ENCODE results near the gene CDK5R2. TPM values are rescaled to one million over a fixed set of nuclear protein-coding genes. Genes with fewer than 3 reads are reported as not detected.
A peak's percentile ranks its signal among the peaks of the same experiment; 100 is the strongest.

CDK5R2 gene
- total RNA-seq, 6 experiments from 2014 or later, result not detected

DNA sequence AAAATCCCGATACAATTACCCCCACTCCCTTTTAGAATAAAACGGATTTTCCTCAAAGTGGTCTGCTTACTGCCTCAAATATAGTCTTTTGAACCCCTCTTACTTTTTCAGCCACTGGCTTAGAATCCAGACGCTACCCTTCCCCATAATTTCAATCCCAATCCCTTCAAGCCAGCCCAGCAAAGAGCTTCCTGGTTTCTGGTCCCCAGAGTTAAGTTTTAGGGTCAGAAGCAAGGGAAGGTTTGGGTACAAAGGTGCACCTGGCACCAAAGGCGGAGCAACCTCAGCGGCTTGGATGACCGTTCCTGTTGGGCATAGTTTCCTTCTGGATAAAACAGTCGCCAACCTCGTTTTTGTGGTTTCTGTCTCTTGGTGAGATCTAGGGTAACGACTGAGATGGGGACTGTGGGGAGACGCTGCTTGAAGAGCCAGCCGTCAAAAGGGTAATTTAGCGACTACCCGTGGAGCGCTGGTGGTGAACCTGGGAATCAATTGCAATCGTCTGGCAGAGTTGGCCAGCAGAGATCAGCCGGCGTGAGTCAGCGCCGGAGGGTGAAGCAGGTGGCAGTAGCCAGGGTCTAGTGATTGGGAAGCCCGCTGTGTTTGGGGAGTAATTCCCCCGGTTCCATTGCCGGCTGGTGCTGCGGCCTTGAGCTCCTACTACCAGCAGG, 23.9 kb downstream of the CDK5R2 start:
- peaks cover 14 to 35% of the 10 kb centered on the region in 2 donors for H3K27me3 ChIP-seq
- ATAC-seq (peak in 1 of 4 donors; percentile 31), DNase-seq (no peak)
- 10% methylated on average over 9 of the region's 23 CpGs for WGBS (ENCODE audit: insufficient coverage, low coverage, low lambda C conversion rate, missing lambda C conversion rate)
- no peaks in the 10 kb centered on the region for H3K9me3 ChIP-seq
- no peak for TF ChIP-seq POLR2A (IDR thresholded peaks at IDR 0.05)
- TF ChIP-seq, protein P1, sequence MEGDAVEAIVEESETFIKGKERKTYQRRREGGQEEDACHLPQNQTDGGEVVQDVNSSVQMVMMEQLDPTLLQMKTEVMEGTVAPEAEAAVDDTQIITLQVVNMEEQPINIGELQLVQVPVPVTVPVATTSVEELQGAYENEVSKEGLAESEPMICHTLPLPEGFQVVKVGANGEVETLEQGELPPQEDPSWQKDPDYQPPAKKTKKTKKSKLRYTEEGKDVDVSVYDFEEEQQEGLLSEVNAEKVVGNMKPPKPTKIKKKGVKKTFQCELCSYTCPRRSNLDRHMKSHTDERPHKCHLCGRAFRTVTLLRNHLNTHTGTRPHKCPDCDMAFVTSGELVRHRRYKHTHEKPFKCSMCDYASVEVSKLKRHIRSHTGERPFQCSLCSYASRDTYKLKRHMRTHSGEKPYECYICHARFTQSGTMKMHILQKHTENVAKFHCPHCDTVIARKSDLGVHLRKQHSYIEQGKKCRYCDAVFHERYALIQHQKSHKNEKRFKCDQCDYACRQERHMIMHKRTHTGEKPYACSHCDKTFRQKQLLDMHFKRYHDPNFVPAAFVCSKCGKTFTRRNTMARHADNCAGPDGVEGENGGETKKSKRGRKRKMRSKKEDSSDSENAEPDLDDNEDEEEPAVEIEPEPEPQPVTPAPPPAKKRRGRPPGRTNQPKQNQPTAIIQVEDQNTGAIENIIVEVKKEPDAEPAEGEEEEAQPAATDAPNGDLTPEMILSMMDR (IDR thresholded peaks at IDR 0.05), result no peak
- no peak overlapping the region for H3K4me3 ChIP-seq
- H3K27ac ChIP-seq, result no peak overlapping the region
- H3K36me3 ChIP-seq, result no peaks in the 10 kb centered on the region
- H3K4me1 ChIP-seq, result peaks cover 0 to 20% (median 3%) of the 10 kb centered on the region in 4 donors
- intact Hi-C loops (cut with DNase I), result no loop called here

DNA sequence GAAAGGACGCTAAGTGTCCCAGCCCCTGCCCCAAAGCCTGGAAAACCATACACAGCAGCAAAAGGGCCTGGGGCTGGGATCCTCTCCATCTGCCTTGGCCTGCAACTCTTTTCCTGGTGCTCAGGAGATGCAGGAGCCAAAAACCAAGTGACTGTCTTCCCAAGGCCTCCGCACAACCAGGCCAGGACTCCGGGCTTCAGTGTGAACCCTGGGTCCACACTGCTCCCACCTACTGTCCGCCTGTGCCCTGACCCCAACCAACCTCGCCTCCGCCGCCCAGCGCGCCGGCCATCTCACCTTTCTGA, 24.4 kb downstream of the CDK5R2 start:
- ATAC-seq, result no peak
- H3K36me3 ChIP-seq, result no peaks in the 10 kb centered on the region
- TF ChIP-seq, protein P1 (IDR thresholded peaks at IDR 0.05), result no peak
- no peak for TF ChIP-seq POLR2A (IDR thresholded peaks at IDR 0.05)
- H3K27me3 ChIP-seq, result peaks cover 14 to 35% of the 10 kb centered on the region in 2 donors
- intact Hi-C loops (cut with DNase I), result no loop called here
- no peak for DNase-seq
- no peaks in the 10 kb centered on the region for H3K9me3 ChIP-seq
- H3K4me3 ChIP-seq, result no peak overlapping the region
- peaks cover 0 to 20% (median 3%) of the 10 kb centered on the region in 4 donors for H3K4me1 ChIP-seq
- 8% methylated on average over 8 of the region's 10 CpGs for WGBS (ENCODE audit: insufficient coverage, low coverage, low lambda C conversion rate, missing lambda C conversion rate)
- H3K27ac ChIP-seq, result no peak overlapping the region

DNA sequence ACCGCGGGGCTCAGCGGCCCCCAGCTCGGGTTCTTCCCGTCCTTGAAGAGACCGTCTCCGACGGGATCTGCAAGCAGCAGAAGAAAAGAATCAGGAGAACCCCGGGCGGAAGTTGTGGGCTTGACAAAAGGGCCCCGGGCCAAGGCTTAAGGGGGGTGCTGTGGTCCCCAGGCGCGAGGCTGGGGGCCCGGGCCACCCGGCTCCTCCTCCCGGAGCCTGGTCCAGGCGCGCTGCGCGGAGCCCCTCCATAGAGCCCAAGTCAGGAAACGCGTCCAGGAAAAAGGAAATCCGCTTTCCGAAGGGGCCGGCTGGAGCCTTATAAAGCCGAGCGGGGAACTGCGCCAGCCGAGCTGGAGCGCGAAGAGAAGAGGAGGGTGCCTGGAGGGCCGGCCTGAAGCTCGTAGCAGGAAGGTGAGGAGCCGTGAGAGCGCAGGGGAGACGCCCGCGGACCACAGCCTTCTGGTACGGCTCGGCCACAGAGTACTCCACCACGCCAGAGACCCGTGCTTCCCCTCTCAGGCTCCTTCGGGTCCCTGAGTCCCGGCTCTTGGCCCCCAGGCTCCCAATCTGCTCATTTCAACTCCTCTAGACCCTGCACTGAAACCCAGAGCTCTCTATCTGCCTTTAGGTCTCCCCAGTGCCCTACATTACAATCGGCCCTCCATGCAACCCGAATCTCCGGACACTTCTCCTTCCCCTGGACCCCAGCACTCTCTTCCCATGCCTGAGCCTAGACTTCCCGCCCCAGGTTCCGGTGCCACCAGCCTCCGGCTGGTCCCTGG, 25.0 kb downstream of the CDK5R2 start:
- WGBS (ENCODE audit: insufficient coverage, low coverage, low lambda C conversion rate, missing lambda C conversion rate), result 1% methylated on average over 15 of the region's 50 CpGs
- H3K27me3 ChIP-seq, result peaks cover 14 to 35% of the 10 kb centered on the region in 2 donors
- DNase-seq (peak in 1 of 3 donors; percentile 61), ATAC-seq (peak; percentile 32 to 56 (median 50))
- no peaks in the 10 kb centered on the region for H3K36me3 ChIP-seq
- no peaks in the 10 kb centered on the region for H3K9me3 ChIP-seq
- TF ChIP-seq, protein P1 (IDR thresholded peaks at IDR 0.05), result no peak
- TF ChIP-seq POLR2A (IDR thresholded peaks at IDR 0.05), result no peak
- intact Hi-C loops (cut with DNase I), result no loop called here
- H3K4me3 ChIP-seq, result no peak overlapping the region
- peaks cover 0 to 20% (median 3%) of the 10 kb centered on the region in 4 donors for H3K4me1 ChIP-seq
- H3K27ac ChIP-seq, result no peak overlapping the region

DNA sequence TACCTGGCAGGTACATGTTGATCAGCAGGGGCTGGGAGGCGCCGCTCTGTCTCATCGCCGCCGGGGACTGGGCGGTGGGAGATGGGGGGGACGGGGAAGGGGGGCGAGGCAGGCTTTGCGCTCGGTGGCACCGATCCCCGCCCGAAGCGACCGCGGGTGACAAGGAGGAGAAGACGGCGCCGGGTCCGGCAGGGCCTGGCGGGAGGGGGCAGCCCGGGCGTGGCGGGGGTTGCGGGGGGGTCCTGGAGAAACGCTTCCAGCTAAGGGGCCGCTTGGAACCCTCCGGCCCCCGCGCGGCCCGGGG, 25.5 kb downstream of the CDK5R2 start, which contains the start of gene FEV:
TSS of gene FEV (minus strand) at position 164 of the 304 bp plus-strand sequence. CDS start at position 55, 109 bp downstream.
- H3K27ac ChIP-seq, result no peak within 1 kb of the TSS
- TF ChIP-seq, protein P1 (IDR thresholded peaks at IDR 0.05), result no peak
- no peak for TF ChIP-seq POLR2A (IDR thresholded peaks at IDR 0.05)
- H3K4me3 ChIP-seq, result no peak within 1 kb of the TSS
- no peaks in the 10 kb centered on the region for H3K9me3 ChIP-seq
- H3K36me3 ChIP-seq, result no peaks in the 10 kb centered on the region
- WGBS (ENCODE audit: insufficient coverage, low coverage, low lambda C conversion rate, missing lambda C conversion rate), result 1% methylated on average over 20 of the region's 32 CpGs
- H3K27me3 ChIP-seq, result peaks cover 19 to 35% of the 10 kb centered on the region in 2 donors
- intact Hi-C loops (cut with DNase I), result no loop called here
- peaks cover 0 to 20% (median 3%) of the 10 kb centered on the region in 4 donors for H3K4me1 ChIP-seq
- ATAC-seq (no peak), DNase-seq (no peak)
